Fibroblast of skin of abdomen (primary cell): ENCODE measurements around the gene NAGS.
A peak's percentile ranks its signal among the peaks of the same experiment; 100 is the strongest.
"Not testable (repeated sequence)": the region's sequence is repeated elsewhere in the genome, so short reads cannot be mapped to it uniquely, and the experiment has no call there.

Source experiments
- DNase-seq: peaks from one replicate; pipeline ENCODE4 v3.0.0-alpha.2; 2013

NAGS gene

GRCh38 chr17:43983515-43984411, 20.7 kb upstream of the NAGS start:
- no peak for DNase-seq

- no peak for DNase-seq
Measured at GRCh38 chr17:43984521-43984920, 19.9 kb upstream of the NAGS start.

- no peak for DNase-seq
Measured at GRCh38 chr17:43986225-43986981, 18.0 kb upstream of the NAGS start.

- no peak for DNase-seq
Measured at GRCh38 chr17:43987131-43988021, 17.0 kb upstream of the NAGS start.

GRCh38 chr17:43988301-43988700, 16.1 kb upstream of the NAGS start:
- no peak for DNase-seq

GRCh38 chr17:43992641-43993040, 11.8 kb upstream of the NAGS start:
- DNase-seq: no peak

- DNase-seq: peak; percentile 65
Measured at GRCh38 chr17:43994272-43995149, 9.9 kb upstream of the NAGS start.

- DNase-seq: no peak
Measured at GRCh38 chr17:43995150-43995471, 9.3 kb upstream of the NAGS start.

GRCh38 chr17:43997180-43997579, 7.2 kb upstream of the NAGS start:
- DNase-seq: not testable (repeated sequence)

GRCh38 chr17:43998552-43998951, 5.9 kb upstream of the NAGS start:
- peak; percentile 59 for DNase-seq

GRCh38 chr17:43999024-43999423, 5.4 kb upstream of the NAGS start:
- no peak for DNase-seq

GRCh38 chr17:44000141-44000860, 4.1 kb upstream of the NAGS start:
- DNase-seq: no peak

- DNase-seq: no peak
Measured at GRCh38 chr17:44000871-44001460, 3.5 kb upstream of the NAGS start.

- no peak for DNase-seq
Measured at GRCh38 chr17:44001461-44001920, 2.9 kb upstream of the NAGS start.

- peak; percentile 81 for DNase-seq
Measured at GRCh38 chr17:44002141-44002848, 2.1 kb upstream of the NAGS start.

- no peak for DNase-seq
Measured at GRCh38 chr17:44004761-44005526, 522 bp downstream of the NAGS start.

GRCh38 chr17:44005527-44006271, 1.3 kb downstream of the NAGS start:
- DNase-seq: no peak

GRCh38 chr17:44006272-44006597, 1.8 kb downstream of the NAGS start:
- no peak for DNase-seq
